ENCODE data around the gene ALDH8A1. TPM values are rescaled to one million over a fixed set of nuclear protein-coding genes. Genes with fewer than 3 reads are reported as not detected.
A peak's percentile ranks its signal among the peaks of the same experiment; 100 is the strongest.

ALDH8A1 gene
- polyA plus RNA-seq, 1 donor (not counting 4 experiments of a cell fraction or from before 2014, with no cell fraction given): 0.66 TPM

- DNase-seq (ENCODE audit: low read depth, low spot score): no peak
- no peak overlapping the region for H3K9ac ChIP-seq (ENCODE audit: control insufficient read depth, extremely low read depth, insufficient read depth, low read length)
- FAIRE-seq: peak; percentile 43
- dilution Hi-C loops (cut with MboI; ENCODE audit: extremely low pct_ligation_motif_present, low sequenced_read_pairs): no loop called here
- H3K9me1 ChIP-seq (ENCODE audit: control insufficient read depth, extremely low read depth, insufficient read depth, low read length): no peaks in the 10 kb centered on the region
- no peaks in the 10 kb centered on the region for H3K79me2 ChIP-seq (ENCODE audit: control insufficient read depth, insufficient read depth, low read length)
- TF ChIP-seq EZH2 (IDR thresholded peaks at IDR 0.05; ENCODE audit: low read length): no peak
- TF ChIP-seq, protein P1, sequence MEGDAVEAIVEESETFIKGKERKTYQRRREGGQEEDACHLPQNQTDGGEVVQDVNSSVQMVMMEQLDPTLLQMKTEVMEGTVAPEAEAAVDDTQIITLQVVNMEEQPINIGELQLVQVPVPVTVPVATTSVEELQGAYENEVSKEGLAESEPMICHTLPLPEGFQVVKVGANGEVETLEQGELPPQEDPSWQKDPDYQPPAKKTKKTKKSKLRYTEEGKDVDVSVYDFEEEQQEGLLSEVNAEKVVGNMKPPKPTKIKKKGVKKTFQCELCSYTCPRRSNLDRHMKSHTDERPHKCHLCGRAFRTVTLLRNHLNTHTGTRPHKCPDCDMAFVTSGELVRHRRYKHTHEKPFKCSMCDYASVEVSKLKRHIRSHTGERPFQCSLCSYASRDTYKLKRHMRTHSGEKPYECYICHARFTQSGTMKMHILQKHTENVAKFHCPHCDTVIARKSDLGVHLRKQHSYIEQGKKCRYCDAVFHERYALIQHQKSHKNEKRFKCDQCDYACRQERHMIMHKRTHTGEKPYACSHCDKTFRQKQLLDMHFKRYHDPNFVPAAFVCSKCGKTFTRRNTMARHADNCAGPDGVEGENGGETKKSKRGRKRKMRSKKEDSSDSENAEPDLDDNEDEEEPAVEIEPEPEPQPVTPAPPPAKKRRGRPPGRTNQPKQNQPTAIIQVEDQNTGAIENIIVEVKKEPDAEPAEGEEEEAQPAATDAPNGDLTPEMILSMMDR (optimal IDR thresholded peaks at IDR 0.05 in 1 of 3, IDR thresholded peaks at IDR 0.05 in 1 of 3, conservative IDR thresholded peaks at IDR 0.05 in 1 of 3; ENCODE audit: extremely low read depth in 1 of 3, insufficient read depth in 2 of 3, low read length in 3 of 3): no peak
- peaks cover 0 to 2% of the 10 kb centered on the region in 2 experiments for H3K36me3 ChIP-seq (ENCODE audit: control insufficient read depth in 2 of 2, extremely low read depth in 1 of 2, insufficient read depth in 2 of 2, low read length in 2 of 2)
- H3K4me1 ChIP-seq (ENCODE audit: control insufficient read depth, extremely low read depth, insufficient read depth, low read length): peaks cover 17% of the 10 kb centered on the region
- H3K4me2 ChIP-seq (ENCODE audit: control insufficient read depth, extremely low read depth, insufficient read depth, low read depth, low read length): no peak overlapping the region
- no peaks in the 10 kb centered on the region for H3K27me3 ChIP-seq (ENCODE audit: control insufficient read depth, extremely low read depth, insufficient read depth, low read length)
- no peak overlapping the region for H3K4me3 ChIP-seq (ENCODE audit: control insufficient read depth in 2 of 3, extremely low read depth in 1 of 3, insufficient read depth in 2 of 3, low read depth in 1 of 3, low read length in 3 of 3)
- H2AFZ ChIP-seq (ENCODE audit: control insufficient read depth, low read length): no peak overlapping the region
- no peak overlapping the region for H3K27ac ChIP-seq (ENCODE audit: control insufficient read depth, insufficient read depth, low read length)
- H4K20me1 ChIP-seq (ENCODE audit: control insufficient read depth, extremely low read depth, insufficient read depth, low read length): no peaks in the 10 kb centered on the region
- H3K9me3 ChIP-seq (ENCODE audit: control insufficient read depth, low read depth, low read length): no peaks in the 10 kb centered on the region
Measured at GRCh38 chr6:134934793-134935485, 15.0 kb downstream of the ALDH8A1 start.

- dilution Hi-C loops (cut with MboI; ENCODE audit: extremely low pct_ligation_motif_present, low sequenced_read_pairs): no loop called here
- no peaks in the 10 kb centered on the region for H4K20me1 ChIP-seq (ENCODE audit: control insufficient read depth, extremely low read depth, insufficient read depth, low read length)
- H3K27ac ChIP-seq (ENCODE audit: control insufficient read depth, insufficient read depth, low read length): no peak overlapping the region
- no peak overlapping the region for H3K4me3 ChIP-seq (ENCODE audit: control insufficient read depth in 2 of 3, extremely low read depth in 1 of 3, insufficient read depth in 2 of 3, low read depth in 1 of 3, low read length in 3 of 3)
- no peak overlapping the region for H3K4me2 ChIP-seq (ENCODE audit: control insufficient read depth, extremely low read depth, insufficient read depth, low read depth, low read length)
- TF ChIP-seq, protein P1 (optimal IDR thresholded peaks at IDR 0.05 in 1 of 3, IDR thresholded peaks at IDR 0.05 in 1 of 3, conservative IDR thresholded peaks at IDR 0.05 in 1 of 3; ENCODE audit: extremely low read depth in 1 of 3, insufficient read depth in 2 of 3, low read length in 3 of 3): no peak
- TF ChIP-seq EZH2 (IDR thresholded peaks at IDR 0.05; ENCODE audit: low read length): no peak
- no peaks in the 10 kb centered on the region for H3K27me3 ChIP-seq (ENCODE audit: control insufficient read depth, extremely low read depth, insufficient read depth, low read length)
- no peak overlapping the region for H2AFZ ChIP-seq (ENCODE audit: control insufficient read depth, low read length)
- H3K9me3 ChIP-seq (ENCODE audit: control insufficient read depth, low read depth, low read length): no peaks in the 10 kb centered on the region
- H3K79me2 ChIP-seq (ENCODE audit: control insufficient read depth, insufficient read depth, low read length): no peaks in the 10 kb centered on the region
- peaks cover 17% of the 10 kb centered on the region for H3K4me1 ChIP-seq (ENCODE audit: control insufficient read depth, extremely low read depth, insufficient read depth, low read length)
- FAIRE-seq: no peak
- no peaks in the 10 kb centered on the region for H3K9me1 ChIP-seq (ENCODE audit: control insufficient read depth, extremely low read depth, insufficient read depth, low read length)
- no peak for DNase-seq (ENCODE audit: low read depth, low spot score)
- H3K36me3 ChIP-seq (ENCODE audit: control insufficient read depth in 2 of 2, extremely low read depth in 1 of 2, insufficient read depth in 2 of 2, low read length in 2 of 2): peaks cover 0 to 3% of the 10 kb centered on the region in 2 experiments
- no peak overlapping the region for H3K9ac ChIP-seq (ENCODE audit: control insufficient read depth, extremely low read depth, insufficient read depth, low read length)
Measured at GRCh38 chr6:134932535-134933470, 17.1 kb downstream of the ALDH8A1 start.

Measured in keratinocyte (primary cell).